Testis (tissue), 2 donors: ENCODE data around the gene PRRT2.

Experiments
- CTCF ChIP-seq, 3 experiments: fragments of 450-650 bp in 2 of 3; fragments of 200-600 bp in 1 of 3; sonication (generic) in 1 of 3; IDR thresholded peaks; one replicate each; pipeline ENCODE4 v1.5.1; 2016 to 2019; ENCODE audit warnings: antibody characterized with exemption in 3 of 3, mild to moderate bottlenecking in 2 of 3, moderate library complexity in 1 of 3
- POLR2A ChIP-seq: fragments of 450-650 bp; IDR thresholded peaks from one replicate; pipeline ENCODE4 v1.6.1; 2017; ENCODE audit warnings: antibody characterized with exemption, mild to moderate bottlenecking, moderate library complexity

DNA sequence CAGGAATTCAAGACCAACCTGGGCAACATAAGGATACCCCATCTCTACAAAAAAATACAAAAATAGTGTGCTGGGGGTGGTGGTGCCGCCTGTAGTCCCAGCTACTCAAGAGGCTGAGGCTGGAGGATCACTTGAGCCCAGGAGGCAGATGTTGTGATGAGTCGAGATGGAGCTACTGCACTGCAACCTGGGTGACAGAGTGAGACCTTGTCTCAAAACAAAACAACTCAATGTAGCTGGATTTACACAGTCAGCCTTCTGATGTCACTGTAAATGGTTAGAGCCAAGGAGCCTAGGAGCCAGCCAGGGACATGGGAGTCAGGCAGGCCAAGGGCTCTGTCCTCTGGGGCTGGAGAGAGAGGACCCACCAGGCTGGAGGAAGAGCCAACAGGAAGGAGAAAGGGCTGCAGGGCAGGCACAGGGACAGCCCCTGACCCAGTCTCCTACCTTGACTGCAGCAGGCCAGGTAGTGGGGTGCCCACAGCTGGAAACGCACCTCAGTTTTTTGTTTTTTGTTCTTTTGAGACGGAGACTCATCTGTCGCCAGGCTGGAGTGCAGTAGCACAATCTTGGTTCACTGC is 42.6 kb downstream of the PRRT2 start:
- TF ChIP-seq POLR2A: no peak
- TF ChIP-seq CTCF (IDR thresholded peaks at IDR 0.05): no peak
